HepG2 (cell line): Measurements from ENCODE around the gene DIAPH3. TPM values are rescaled to one million over a fixed set of nuclear protein-coding genes. Genes with fewer than 3 reads are reported as not detected.

Source experiments
- ARHGAP35 ChIP-seq: sonication (generic); formaldehyde crosslinking; IDR thresholded peaks from 2 replicates; pipeline ENCODE4 v1.9.0; 2022; ENCODE audit warnings: mild to moderate bottlenecking, inconsistent platforms, moderate library complexity, missing genetic modification reagents, borderline replicate concordance
- ZNF766 ChIP-seq: sonication (generic); formaldehyde crosslinking; IDR thresholded peaks from 2 replicates; pipeline ENCODE4 v1.5.0; 2020; ENCODE audit warnings: missing genetic modification reagents, borderline replicate concordance
- polyA plus RNA-seq, 8 experiments: library from polyadenylated mRNA; depleted of rRNA in 3 of 8; stranded (reverse) in 7 of 8; unstranded in 1 of 8; fragments of >200 nt; fragmentation: Illumina TruSeq in 4 of 8; extraction: Trizol in 4 of 8; gene quantifications; 2 replicates each; pipeline versions ENCODE4 v1.2.1 to v1.2.3, GENCODE V29; 2011 to 2016; ENCODE audit warnings: low read depth in 4 of 8, missing spikeins in 1 of 8, mixed read lengths in 1 of 8; ENCODE audit not compliant: insufficient read depth in 1 of 8
- small RNA-seq, 3 experiments: library from RNA; depleted of rRNA; stranded (forward); fragments of <200 nt; gene quantifications; one replicate each; pipeline ENCODE3, GENCODE V24; 2012; ENCODE audit warnings: low read depth in 2 of 3, low replicate concordance in 1 of 3; ENCODE audit not compliant: insufficient read length in 3 of 3, insufficient read depth in 2 of 3
- total RNA-seq, 5 experiments: library from RNA; depleted of rRNA; stranded (reverse); fragments of >200 nt; fragmentation: Illumina TruSeq; extraction: Trizol; gene quantifications; 2 replicates each; pipeline ENCODE4 v1.2.3, GENCODE V29; 2016; ENCODE audit warnings: low read depth in 1 of 5

DIAPH3 gene
- total and polyA plus RNA-seq, 2 of the 13 experiments (the other 11 are each of a cell fraction or from before 2014, with no cell fraction given) = 4.0 to 9.3 TPM

DNA sequence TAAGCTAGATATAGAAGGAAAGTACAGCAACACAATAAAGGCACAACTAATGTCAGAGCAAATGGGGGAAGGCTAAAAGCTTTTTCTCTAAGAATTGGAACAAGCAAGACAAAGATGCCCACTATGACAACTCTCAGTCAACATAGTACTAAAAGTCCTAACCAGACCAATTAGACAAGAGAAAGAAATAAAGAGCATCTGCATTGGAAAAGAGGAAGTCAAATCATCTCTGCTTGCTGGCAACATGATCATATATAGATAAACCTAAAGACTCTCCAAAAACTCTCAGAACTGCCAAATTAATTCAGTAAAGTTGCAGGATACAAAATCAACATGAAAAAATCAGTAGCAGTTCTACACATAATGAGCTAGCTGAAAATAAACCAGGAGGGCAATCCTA is 542.0 kb downstream of the DIAPH3 start (continued):
- TF ChIP-seq ARHGAP35 (CRISPR knock-in tag) = no peak
- TF ChIP-seq ZNF766 (CRISPR knock-in tag) = no peak

Small RNAs within 50 kb of the gene (small RNA-seq; reads per million reads assigned to genes)
- gene RN7SL375P (0 reads per million in 3 experiments), gene RNY4P28 (0 to 3.9 (median 0) reads per million in 3 experiments)

Other genes with a start within 250 kb of the DIAPH3 start
- gene TDRD3, start 233.3 kb upstream of the DIAPH3 start, total RNA-seq (2016; rRNA removed; fragmentation: Illumina TruSeq; extraction: Trizol) = 11.8 and 13.3 TPM in 2 replicates
- gene TDRD3, start 233.3 kb upstream of the DIAPH3 start, polyA plus RNA-seq (2011; rRNA removed) = 3.7 and 4.7 TPM in 2 replicates